GM13976 (cell line): ENCODE results near the gene UBE2E2.

Source experiments
- DNase-seq: peaks from one replicate; pipeline ENCODE4 v3.0.0; 2012; ENCODE audit warnings: low spot score
- in situ Hi-C: fragments of 300-500 bp; cut with MboI; formaldehyde crosslinking; loops from one replicate; pipeline ENCODE4 v1.12.0; 2022; ENCODE audit warnings: low sequenced_read_pairs, mixed read lengths, inconsistent platforms; ENCODE audit not compliant: unreplicated experiment
- TF ChIP-seq, protein P1 (sequence below): IDR thresholded peaks from 2 replicates; pipeline ENCODE4 v1.5.1; 2012; ENCODE audit warnings: borderline replicate concordance, mild to moderate bottlenecking; ENCODE audit not compliant: insufficient read depth; ENCODE audit errors: extremely low read depth, missing control alignments, control extremely low read depth

Gene UBE2E2

DNA sequence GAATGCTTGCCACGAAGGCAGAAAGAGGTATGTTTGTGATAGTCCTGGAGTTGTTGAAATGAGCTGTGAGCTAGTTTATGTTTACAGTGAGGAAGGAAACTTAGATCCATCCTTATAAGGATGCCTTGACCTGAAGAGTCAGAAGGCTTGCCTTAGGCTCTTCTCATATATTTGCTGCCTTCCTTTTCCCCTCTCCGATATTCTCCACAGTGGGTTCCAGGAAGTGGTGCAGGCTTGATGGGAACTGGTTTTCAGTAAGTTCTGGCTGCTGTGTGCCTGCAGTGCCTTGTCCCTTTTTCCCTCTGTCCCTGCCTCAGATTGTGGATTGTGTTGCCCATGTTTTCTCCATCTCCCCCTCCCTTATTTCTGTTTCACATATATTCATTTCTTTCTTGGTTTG, 315.3 kb downstream of the UBE2E2 start:
- TF ChIP-seq, protein P1, sequence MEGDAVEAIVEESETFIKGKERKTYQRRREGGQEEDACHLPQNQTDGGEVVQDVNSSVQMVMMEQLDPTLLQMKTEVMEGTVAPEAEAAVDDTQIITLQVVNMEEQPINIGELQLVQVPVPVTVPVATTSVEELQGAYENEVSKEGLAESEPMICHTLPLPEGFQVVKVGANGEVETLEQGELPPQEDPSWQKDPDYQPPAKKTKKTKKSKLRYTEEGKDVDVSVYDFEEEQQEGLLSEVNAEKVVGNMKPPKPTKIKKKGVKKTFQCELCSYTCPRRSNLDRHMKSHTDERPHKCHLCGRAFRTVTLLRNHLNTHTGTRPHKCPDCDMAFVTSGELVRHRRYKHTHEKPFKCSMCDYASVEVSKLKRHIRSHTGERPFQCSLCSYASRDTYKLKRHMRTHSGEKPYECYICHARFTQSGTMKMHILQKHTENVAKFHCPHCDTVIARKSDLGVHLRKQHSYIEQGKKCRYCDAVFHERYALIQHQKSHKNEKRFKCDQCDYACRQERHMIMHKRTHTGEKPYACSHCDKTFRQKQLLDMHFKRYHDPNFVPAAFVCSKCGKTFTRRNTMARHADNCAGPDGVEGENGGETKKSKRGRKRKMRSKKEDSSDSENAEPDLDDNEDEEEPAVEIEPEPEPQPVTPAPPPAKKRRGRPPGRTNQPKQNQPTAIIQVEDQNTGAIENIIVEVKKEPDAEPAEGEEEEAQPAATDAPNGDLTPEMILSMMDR: no peak
- no peak for DNase-seq
- in situ Hi-C loops: no loop called here

DNA sequence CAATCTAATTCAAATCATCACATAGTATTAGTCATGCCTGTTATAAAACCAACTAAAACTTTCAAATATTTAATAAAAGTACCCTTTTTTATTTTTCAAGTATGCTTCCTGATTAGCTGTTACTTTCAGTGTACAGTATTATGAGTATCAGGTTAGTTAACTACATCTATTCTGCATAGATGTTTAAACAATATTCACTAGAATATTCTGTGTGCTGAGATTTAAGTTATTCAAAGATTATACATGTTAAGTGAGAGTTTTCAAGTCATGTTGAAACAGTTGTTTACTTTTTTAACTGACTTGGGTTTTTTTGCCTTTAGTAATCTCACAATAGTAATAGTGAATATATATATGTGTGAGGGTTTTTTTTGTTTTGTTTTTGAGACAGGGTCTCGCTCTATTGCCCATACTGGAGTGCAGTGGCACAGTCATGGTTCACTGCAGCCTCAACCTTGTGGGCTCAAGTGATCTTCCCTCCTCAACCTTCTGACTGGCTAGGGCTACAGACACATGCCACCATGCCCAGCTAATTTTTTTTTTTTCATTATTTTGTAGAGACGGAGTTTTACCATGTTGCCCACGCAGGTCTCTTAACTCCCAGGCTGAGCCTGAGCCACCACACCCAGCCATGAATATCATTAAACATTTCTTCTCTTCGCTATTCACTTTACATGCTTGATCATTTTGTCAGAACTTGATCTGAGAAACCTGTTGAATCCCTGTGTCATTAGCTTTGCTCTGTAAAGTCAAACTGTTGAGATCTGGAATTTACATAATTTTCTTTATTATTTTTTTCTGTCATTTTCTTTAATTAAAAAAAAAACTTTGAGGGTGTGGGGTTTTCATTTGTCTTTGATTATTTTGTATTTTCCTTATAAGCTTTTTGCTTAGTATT, 316.4 kb downstream of the UBE2E2 start:
- in situ Hi-C loops: no loop called here
- DNase-seq: no peak

DNA sequence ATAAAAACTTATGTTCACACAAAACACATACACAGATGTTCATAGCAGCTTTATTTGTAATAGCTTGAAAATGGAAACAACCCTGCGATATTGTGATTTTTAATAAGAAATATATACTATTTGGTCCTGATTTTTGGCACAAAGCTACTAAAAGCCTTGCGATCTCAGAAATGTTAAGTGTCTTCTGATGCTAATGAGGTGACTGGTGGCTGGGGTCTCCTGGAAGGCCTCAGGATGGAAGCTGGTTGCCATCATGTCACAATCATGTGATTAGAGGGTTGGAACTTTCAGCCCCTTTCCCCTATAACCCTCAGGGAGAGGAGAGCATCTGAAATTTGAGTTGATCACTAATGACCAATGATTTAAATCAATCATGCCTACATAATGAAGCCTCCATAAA, 324.2 kb downstream of the UBE2E2 start:
- TF ChIP-seq, protein P1: no peak
- no peak for DNase-seq

More for the DNA sequence above, 316.4 kb downstream of the UBE2E2 start:
- TF ChIP-seq, protein P1: no peak

DNA sequence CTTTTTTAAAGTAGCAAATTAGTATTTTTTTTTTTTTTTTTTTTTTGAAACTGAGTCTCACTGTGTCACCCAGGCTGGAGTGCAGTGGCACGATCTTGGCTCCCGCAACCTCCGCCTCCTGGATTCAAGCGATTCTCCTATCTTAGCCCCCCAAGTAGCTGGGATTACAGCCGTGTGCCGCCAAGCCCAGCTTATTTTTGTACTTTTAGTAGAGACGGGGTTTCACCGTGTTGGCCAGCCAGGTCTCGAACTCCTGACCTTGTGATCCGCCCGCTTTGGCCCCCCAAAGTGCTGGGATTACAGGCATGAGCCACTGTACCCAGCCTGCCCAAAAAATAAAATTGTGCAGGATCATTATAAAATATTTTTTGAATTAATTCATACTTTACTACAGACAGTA, 330.5 kb downstream of the UBE2E2 start:
- in situ Hi-C loops: no loop called here
- TF ChIP-seq, protein P1: no peak
- DNase-seq: no peak

More for the DNA sequence above, 324.2 kb downstream of the UBE2E2 start:
- in situ Hi-C loops: no loop called here

DNA sequence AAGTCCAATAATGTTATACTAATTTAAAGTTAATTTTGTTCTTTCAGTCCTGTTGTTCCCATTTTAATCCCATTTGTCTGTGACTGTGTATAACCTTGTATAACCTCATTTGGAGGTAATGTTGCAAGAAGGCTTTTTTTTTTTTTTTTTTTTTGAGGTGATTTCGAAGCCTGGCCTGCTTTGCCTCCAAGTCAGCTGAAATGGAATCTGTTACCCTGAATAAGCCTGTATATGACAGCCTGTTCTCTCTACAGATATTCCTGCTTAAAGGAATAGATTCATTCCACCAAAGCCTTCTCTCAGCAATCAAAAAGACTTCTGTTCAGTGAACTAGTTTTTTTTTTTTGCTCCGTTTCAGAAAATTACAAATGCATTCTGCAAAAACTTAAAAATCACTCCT, 330.9 kb downstream of the UBE2E2 start:
- DNase-seq: no peak
- TF ChIP-seq, protein P1: no peak
- in situ Hi-C loops: no loop called here

DNA sequence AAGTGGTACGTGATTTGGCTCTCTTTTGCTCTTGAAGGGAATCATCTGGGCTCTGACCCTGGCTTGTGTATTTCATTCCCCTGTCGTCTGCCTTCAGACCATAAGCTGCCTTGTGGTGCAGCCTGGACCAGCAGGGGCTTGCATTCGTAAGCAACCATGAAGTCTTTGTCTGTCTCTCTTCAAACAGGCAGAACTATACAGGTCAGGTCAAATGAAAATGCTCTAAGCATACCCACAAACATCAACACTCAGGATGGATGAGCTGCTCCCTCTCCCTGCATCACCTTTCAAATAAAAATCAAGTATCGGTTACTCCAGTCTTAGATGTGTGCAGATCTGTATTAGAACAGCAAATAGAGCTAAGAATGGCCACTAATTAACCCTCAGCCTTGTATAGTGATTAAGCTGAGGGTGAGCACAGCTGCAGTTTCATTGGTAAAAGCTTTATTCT, 334.0 kb downstream of the UBE2E2 start:
- in situ Hi-C loops: no loop called here
- DNase-seq: no peak
- TF ChIP-seq, protein P1: no peak
